ENCODE data around the gene TEX48. TPM values are rescaled to one million over a fixed set of nuclear protein-coding genes. Genes with fewer than 3 reads are reported as not detected.

The TEX48 gene, protein sequence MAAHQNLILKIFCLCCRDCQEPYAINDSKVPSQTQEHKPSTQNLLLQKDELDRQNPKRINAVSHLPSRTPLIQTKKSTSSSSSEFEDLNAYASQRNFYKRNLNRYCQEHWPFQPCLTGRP
- total RNA-seq (2021) (not detected in 3 replicates), Bru-seq, nascent RNA (percentile 3 among the genes with signal in this experiment)
- long read RNA-seq, experiment 1: 0 reads
- long read RNA-seq, experiment 2: 0 reads
- long read RNA-seq, experiment 3: 0 reads

DNA sequence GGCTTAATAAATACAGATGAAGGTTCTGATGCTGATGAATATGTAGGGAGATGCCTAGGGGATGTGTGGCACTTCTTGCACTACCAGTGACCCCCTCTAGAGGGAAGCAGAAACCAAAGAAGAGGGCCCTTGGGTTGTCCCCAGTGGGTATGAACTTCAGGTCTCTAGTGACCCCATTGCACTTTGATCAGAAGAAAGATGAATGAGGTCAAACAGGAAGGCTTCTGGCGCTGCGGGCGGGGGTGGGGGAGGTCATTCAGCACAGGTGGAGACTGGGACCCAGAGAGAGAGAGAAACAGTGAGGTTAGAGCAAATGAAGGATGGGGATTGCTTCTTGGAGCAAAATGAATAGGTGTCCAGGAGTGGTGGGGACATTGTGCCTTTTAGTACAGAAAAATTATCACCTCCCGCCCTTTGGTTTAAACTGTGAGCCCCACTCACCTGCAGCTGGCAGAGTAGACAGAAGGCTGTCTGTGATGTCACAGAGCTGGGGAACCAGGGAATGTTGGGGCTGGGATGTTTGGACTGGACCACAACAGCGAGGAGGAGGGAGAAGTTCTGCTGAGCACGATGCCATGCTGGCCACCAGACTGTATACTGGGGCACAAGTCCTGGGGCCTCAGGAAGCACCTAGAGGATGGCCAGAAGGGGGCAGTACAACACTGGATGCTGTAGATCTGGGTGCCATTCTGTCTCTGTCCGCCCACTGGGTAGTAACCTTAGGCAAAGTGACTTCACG lies at the start of gene TEX48:
TEX48 (minus strand) TSS at position 599 of the 739 bp plus-strand sequence. CDS start 10,469 bp downstream, outside the sequence.
- ATAC-seq (peak; percentile 95), DNase-seq (ENCODE audit: low spot score) (peak; percentile 75)
- POLR2A ChIA-PET: no interaction called here
- 0 out of 2 replicates have a peak, but pooled peaks cover 4% of the 10 kb centered on the region for H3K27me3 Mint-ChIP-seq (ENCODE audit: low read depth)
- TF ChIP-seq, protein P1, sequence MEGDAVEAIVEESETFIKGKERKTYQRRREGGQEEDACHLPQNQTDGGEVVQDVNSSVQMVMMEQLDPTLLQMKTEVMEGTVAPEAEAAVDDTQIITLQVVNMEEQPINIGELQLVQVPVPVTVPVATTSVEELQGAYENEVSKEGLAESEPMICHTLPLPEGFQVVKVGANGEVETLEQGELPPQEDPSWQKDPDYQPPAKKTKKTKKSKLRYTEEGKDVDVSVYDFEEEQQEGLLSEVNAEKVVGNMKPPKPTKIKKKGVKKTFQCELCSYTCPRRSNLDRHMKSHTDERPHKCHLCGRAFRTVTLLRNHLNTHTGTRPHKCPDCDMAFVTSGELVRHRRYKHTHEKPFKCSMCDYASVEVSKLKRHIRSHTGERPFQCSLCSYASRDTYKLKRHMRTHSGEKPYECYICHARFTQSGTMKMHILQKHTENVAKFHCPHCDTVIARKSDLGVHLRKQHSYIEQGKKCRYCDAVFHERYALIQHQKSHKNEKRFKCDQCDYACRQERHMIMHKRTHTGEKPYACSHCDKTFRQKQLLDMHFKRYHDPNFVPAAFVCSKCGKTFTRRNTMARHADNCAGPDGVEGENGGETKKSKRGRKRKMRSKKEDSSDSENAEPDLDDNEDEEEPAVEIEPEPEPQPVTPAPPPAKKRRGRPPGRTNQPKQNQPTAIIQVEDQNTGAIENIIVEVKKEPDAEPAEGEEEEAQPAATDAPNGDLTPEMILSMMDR (IDR thresholded peaks at IDR 0.05): peak; percentile 63
- 0 out of 2 replicates have a peak, but pooled peaks have one; percentile 1 for TF ChIP-seq ZNF396 (CRISPR knock-in tag; IDR thresholded peaks at IDR 0.05; ENCODE audit: borderline replicate concordance)
- TF ChIP-seq ZNF416 (CRISPR knock-in tag; IDR thresholded peaks at IDR 0.05): no peak
- no peak for TF ChIP-seq ZNF121 (CRISPR knock-in tag; IDR thresholded peaks at IDR 0.05)
- TF ChIP-seq NR3C1 (CRISPR knock-in tag; conservative IDR thresholded peaks at IDR 0.05; ENCODE audit: low read depth): no peak
- TF ChIP-seq NFATC4 (CRISPR knock-in tag; IDR thresholded peaks at IDR 0.05): no peak
- TF ChIP-seq, protein P2, sequence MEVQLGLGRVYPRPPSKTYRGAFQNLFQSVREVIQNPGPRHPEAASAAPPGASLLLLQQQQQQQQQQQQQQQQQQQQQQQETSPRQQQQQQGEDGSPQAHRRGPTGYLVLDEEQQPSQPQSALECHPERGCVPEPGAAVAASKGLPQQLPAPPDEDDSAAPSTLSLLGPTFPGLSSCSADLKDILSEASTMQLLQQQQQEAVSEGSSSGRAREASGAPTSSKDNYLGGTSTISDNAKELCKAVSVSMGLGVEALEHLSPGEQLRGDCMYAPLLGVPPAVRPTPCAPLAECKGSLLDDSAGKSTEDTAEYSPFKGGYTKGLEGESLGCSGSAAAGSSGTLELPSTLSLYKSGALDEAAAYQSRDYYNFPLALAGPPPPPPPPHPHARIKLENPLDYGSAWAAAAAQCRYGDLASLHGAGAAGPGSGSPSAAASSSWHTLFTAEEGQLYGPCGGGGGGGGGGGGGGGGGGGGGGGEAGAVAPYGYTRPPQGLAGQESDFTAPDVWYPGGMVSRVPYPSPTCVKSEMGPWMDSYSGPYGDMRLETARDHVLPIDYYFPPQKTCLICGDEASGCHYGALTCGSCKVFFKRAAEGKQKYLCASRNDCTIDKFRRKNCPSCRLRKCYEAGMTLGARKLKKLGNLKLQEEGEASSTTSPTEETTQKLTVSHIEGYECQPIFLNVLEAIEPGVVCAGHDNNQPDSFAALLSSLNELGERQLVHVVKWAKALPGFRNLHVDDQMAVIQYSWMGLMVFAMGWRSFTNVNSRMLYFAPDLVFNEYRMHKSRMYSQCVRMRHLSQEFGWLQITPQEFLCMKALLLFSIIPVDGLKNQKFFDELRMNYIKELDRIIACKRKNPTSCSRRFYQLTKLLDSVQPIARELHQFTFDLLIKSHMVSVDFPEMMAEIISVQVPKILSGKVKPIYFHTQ (CRISPR knock-in tag; IDR thresholded peaks at IDR 0.05): no peak
- TF ChIP-seq, protein P3, sequence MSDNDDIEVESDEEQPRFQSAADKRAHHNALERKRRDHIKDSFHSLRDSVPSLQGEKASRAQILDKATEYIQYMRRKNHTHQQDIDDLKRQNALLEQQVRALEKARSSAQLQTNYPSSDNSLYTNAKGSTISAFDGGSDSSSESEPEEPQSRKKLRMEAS (CRISPR knock-in tag; IDR thresholded peaks at IDR 0.05): no peak
- no peak within 1 kb of the TSS for H3K4me3 Mint-ChIP-seq
- CTCF ChIA-PET: interaction anchor here (0.7 to 4.8 kb wide), 21 partner anchors 9 to 334 kb away, joined by 3 to 39 read pairs (median 4); partner anchors contain the start of gene AKNA
- no peaks in the 10 kb centered on the region; the same call in 1 of the 2 replicates for H3K4me1 Mint-ChIP-seq
- 0 out of 2 replicates have a peak within 1 kb of the TSS, but pooled peaks have one; percentile 57 for H3K27ac Mint-ChIP-seq
- H3K36me3 Mint-ChIP-seq: no peaks in the 10 kb centered on the region
- no peaks in the 10 kb centered on the region for H3K9me3 Mint-ChIP-seq

DNA sequence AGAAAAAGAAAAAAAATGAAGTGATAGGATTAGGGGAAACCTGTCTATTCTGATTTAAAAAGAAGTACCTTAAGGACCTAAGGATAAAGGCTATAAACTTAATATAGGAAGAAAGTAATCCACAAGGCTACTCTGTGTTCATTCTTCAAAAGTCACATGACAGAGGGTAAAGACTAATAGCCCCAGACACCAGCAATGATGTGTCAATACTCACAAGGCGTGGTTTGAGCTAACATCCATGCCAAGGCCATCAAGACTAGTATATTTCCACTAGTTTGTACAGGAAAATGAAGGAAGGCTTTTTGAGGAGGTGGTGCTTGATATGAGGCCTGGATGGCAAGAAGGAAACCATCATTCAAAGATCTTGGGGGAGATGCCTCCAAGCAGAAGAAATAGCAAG lies 49.7 kb upstream of the TEX48 start:
- ChIA-PET POLR2A (no interaction called here), CTCF (no interaction called here)
- Mint-ChIP-seq H3K27me3 (ENCODE audit: low read depth) (peaks cover 14% of the 10 kb centered on the region), H3K27ac (no peak overlapping the region), H3K36me3 (no peaks in the 10 kb centered on the region), H3K4me3 (no peak overlapping the region), H3K4me1 (no peaks in the 10 kb centered on the region), H3K9me3 (no peaks in the 10 kb centered on the region; the same call in 1 of the 2 replicates)
- ATAC-seq (no peak), DNase-seq (ENCODE audit: low spot score) (no peak)
- TF ChIP-seq, protein P4, sequence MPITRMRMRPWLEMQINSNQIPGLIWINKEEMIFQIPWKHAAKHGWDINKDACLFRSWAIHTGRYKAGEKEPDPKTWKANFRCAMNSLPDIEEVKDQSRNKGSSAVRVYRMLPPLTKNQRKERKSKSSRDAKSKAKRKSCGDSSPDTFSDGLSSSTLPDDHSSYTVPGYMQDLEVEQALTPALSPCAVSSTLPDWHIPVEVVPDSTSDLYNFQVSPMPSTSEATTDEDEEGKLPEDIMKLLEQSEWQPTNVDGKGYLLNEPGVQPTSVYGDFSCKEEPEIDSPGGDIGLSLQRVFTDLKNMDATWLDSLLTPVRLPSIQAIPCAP (CRISPR knock-in tag; IDR thresholded peaks at IDR 0.05): no peak
- TF ChIP-seq ZNF396 (CRISPR knock-in tag; IDR thresholded peaks at IDR 0.05; ENCODE audit: borderline replicate concordance): no peak
- no peak for TF ChIP-seq IRF2 (CRISPR knock-in tag; IDR thresholded peaks at IDR 0.05; ENCODE audit: borderline replicate concordance, low read depth)
- no peak for TF ChIP-seq ZNF138 (CRISPR knock-in tag; conservative IDR thresholded peaks at IDR 0.05)
- TF ChIP-seq, protein P5, sequence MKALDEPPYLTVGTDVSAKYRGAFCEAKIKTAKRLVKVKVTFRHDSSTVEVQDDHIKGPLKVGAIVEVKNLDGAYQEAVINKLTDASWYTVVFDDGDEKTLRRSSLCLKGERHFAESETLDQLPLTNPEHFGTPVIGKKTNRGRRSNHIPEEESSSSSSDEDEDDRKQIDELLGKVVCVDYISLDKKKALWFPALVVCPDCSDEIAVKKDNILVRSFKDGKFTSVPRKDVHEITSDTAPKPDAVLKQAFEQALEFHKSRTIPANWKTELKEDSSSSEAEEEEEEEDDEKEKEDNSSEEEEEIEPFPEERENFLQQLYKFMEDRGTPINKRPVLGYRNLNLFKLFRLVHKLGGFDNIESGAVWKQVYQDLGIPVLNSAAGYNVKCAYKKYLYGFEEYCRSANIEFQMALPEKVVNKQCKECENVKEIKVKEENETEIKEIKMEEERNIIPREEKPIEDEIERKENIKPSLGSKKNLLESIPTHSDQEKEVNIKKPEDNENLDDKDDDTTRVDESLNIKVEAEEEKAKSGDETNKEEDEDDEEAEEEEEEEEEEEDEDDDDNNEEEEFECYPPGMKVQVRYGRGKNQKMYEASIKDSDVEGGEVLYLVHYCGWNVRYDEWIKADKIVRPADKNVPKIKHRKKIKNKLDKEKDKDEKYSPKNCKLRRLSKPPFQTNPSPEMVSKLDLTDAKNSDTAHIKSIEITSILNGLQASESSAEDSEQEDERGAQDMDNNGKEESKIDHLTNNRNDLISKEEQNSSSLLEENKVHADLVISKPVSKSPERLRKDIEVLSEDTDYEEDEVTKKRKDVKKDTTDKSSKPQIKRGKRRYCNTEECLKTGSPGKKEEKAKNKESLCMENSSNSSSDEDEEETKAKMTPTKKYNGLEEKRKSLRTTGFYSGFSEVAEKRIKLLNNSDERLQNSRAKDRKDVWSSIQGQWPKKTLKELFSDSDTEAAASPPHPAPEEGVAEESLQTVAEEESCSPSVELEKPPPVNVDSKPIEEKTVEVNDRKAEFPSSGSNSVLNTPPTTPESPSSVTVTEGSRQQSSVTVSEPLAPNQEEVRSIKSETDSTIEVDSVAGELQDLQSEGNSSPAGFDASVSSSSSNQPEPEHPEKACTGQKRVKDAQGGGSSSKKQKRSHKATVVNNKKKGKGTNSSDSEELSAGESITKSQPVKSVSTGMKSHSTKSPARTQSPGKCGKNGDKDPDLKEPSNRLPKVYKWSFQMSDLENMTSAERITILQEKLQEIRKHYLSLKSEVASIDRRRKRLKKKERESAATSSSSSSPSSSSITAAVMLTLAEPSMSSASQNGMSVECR (CRISPR knock-in tag; IDR thresholded peaks at IDR 0.05; ENCODE audit: borderline replicate concordance): no peak
- no peak for TF ChIP-seq GTF2I (CRISPR knock-in tag; conservative IDR thresholded peaks at IDR 0.05)
- TF ChIP-seq ELF4 (CRISPR knock-in tag; IDR thresholded peaks at IDR 0.05; ENCODE audit: low read depth): no peak
- TF ChIP-seq HMGA2 (CRISPR knock-in tag; IDR thresholded peaks at IDR 0.05): no peak
- TF ChIP-seq CREM (CRISPR knock-in tag; IDR thresholded peaks at IDR 0.05): no peak
- TF ChIP-seq, protein P6, sequence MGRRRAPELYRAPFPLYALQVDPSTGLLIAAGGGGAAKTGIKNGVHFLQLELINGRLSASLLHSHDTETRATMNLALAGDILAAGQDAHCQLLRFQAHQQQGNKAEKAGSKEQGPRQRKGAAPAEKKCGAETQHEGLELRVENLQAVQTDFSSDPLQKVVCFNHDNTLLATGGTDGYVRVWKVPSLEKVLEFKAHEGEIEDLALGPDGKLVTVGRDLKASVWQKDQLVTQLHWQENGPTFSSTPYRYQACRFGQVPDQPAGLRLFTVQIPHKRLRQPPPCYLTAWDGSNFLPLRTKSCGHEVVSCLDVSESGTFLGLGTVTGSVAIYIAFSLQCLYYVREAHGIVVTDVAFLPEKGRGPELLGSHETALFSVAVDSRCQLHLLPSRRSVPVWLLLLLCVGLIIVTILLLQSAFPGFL (CRISPR knock-in tag; IDR thresholded peaks at IDR 0.05; ENCODE audit: borderline replicate concordance): no peak
- TF ChIP-seq ETV6 (CRISPR knock-in tag; IDR thresholded peaks at IDR 0.05): no peak
- no peak for TF ChIP-seq NR1H2 (CRISPR knock-in tag; IDR thresholded peaks at IDR 0.05)
- no peak for TF ChIP-seq KAT7 (CRISPR knock-in tag; IDR thresholded peaks at IDR 0.05; ENCODE audit: borderline replicate concordance)
